HEK293 (cell line): ENCODE results near the gene C11orf98.
"Not testable (repeated sequence)": the region's sequence is repeated elsewhere in the genome, so short reads cannot be mapped to it uniquely, and the experiment has no call there.

Source experiments
- CTCF ChIA-PET: fragments of 350-600 bp; formaldehyde crosslinking; extraction: SDS; loops from one replicate; lab custom pipeline; 2021; ENCODE audit warnings: antibody characterized with exemption; lab: Yijun Ruan, JAX
- POLR2A ChIA-PET: fragments of 300-600 bp; formaldehyde crosslinking; extraction: SDS; loops from one replicate; lab custom pipeline; 2020; ENCODE audit warnings: antibody characterized with exemption, inconsistent platforms; lab: Yijun Ruan, JAX
- H3K27ac ChIP-seq: fragments of 200-500 bp; sonication (Bioruptor generic); 2 replicates; pipeline ENCODE4 v1.5.1; 2014; ENCODE audit warnings: low read depth, low read length, control low read depth, inconsistent platforms; ENCODE audit errors: extremely low read depth
- H3K36me3 ChIP-seq, 2 experiments: fragments of 200-500 bp in 1 of 2; sonication (Bioruptor generic) in 1 of 2; 1 replicate in 1 of 2; 2 replicates in 1 of 2; pipeline ENCODE4 v1.5.1; 2014 to 2017; ENCODE audit warnings: inconsistent platforms in 2 of 2, low read length in 2 of 2; ENCODE audit not compliant: control insufficient read depth in 2 of 2, insufficient read depth in 1 of 2
- H3K4me1 ChIP-seq: fragments of 200-500 bp; sonication (Bioruptor generic); 2 replicates; pipeline ENCODE4 v1.5.1; 2014; ENCODE audit warnings: mild to moderate bottlenecking, low read length, inconsistent platforms; ENCODE audit not compliant: control insufficient read depth, insufficient read depth
- H3K4me3 ChIP-seq: 2 replicates; pipeline ENCODE4 v1.5.1; 2011; ENCODE audit warnings: low read depth, mild to moderate bottlenecking, control low read depth, low read length, moderate library complexity
- H3K9me3 ChIP-seq: fragments of 200-500 bp; sonication (Bioruptor generic); 2 replicates; pipeline ENCODE4 v1.5.1; 2014; ENCODE audit warnings: low read depth, low read length, inconsistent platforms; ENCODE audit not compliant: control insufficient read depth, insufficient read depth
- CTCF ChIP-seq: fragments of 450-650 bp; formaldehyde crosslinking; IDR thresholded peaks from 2 replicates; pipeline ENCODE4 v1.5.1; 2016; ENCODE audit warnings: missing biosample characterization, missing genetic modification characterization
- ELK4 ChIP-seq: IDR thresholded peaks from 2 replicates; pipeline ENCODE4 v1.6.1; 2011; ENCODE audit warnings: mild to moderate bottlenecking, low read depth, low read length, borderline replicate concordance
- PRDM2 ChIP-seq: fragments of 450-650 bp; formaldehyde crosslinking; IDR thresholded peaks from 2 replicates; pipeline ENCODE4 v1.5.1; 2016; ENCODE audit warnings: missing biosample characterization, missing genetic modification characterization, borderline replicate concordance
- RBAK ChIP-seq: fragments of 450-650 bp; formaldehyde crosslinking; IDR thresholded peaks from 2 replicates; pipeline ENCODE4 v1.5.1; 2016; ENCODE audit warnings: missing biosample characterization, missing genetic modification characterization
- ZNF175 ChIP-seq: fragments of 450-650 bp; formaldehyde crosslinking; IDR thresholded peaks from 2 replicates; pipeline ENCODE4 v1.5.1; 2016; ENCODE audit warnings: missing biosample characterization, missing genetic modification characterization
- ZNF19 ChIP-seq: fragments of 450-650 bp; formaldehyde crosslinking; IDR thresholded peaks from 2 replicates; pipeline ENCODE4; 2016; ENCODE audit warnings: missing biosample characterization, missing genetic modification characterization, low read depth
- ZNF394 ChIP-seq: fragments of 450-650 bp; formaldehyde crosslinking; IDR thresholded peaks from 2 replicates; pipeline ENCODE4 v1.5.1; 2016; ENCODE audit warnings: missing biosample characterization, missing genetic modification characterization, mild to moderate bottlenecking, moderate library complexity, borderline replicate concordance
- ZNF473 ChIP-seq: fragments of 450-650 bp; formaldehyde crosslinking; IDR thresholded peaks from 2 replicates; pipeline ENCODE4 v1.5.1; 2017; ENCODE audit warnings: missing biosample characterization, missing genetic modification characterization
- ZNF488 ChIP-seq: fragments of 450-650 bp; formaldehyde crosslinking; IDR thresholded peaks from 2 replicates; pipeline ENCODE4 v1.5.1; 2016; ENCODE audit warnings: missing biosample characterization, missing genetic modification characterization
- ZNF626 ChIP-seq: fragments of 450-650 bp; sonication (Bioruptor Pico); formaldehyde crosslinking; IDR thresholded peaks from 2 replicates; pipeline ENCODE4 v1.5.1; 2018; ENCODE audit warnings: missing biosample characterization, missing genetic modification characterization, inconsistent platforms
- ZNF791 ChIP-seq: fragments of 450-650 bp; formaldehyde crosslinking; IDR thresholded peaks from 2 replicates; pipeline ENCODE4 v1.5.1; 2016; ENCODE audit warnings: missing biosample characterization, missing genetic modification characterization

The C11orf98 gene

GRCh38 chr11:62705413-62705812, 40.4 kb upstream of the C11orf98 start:
- peaks cover 3% of the 10 kb centered on the region; the same call in 1 of the 2 replicates for H3K4me1 ChIP-seq
- POLR2A ChIA-PET: interaction anchor here (0.8 to 3.7 kb wide), 15 partner anchors 10 to 150 kb away, joined by 3 to 34 read pairs (median 13); partner anchors contain the start of genes C11orf98, CSKMT, HNRNPUL2 and LBHD1
- CTCF ChIA-PET: interaction anchor here (0.7 to 2.1 kb wide), 6 partner anchors 8 to 98 kb away, joined by 3 to 7 read pairs (median 3); no protein-coding TSS in a partner anchor

GRCh38 chr11:62703921-62704320, 38.9 kb upstream of the C11orf98 start:
- H3K4me1 ChIP-seq, H3K9me3 ChIP-seq, H3K4me3 ChIP-seq, H3K27ac ChIP-seq: not testable (repeated sequence)
- ChIA-PET CTCF (interaction anchor here (0.6 to 1.6 kb wide), 4 partner anchors 10 to 1133 kb away, joined by 3 to 12 read pairs (median 4); partner anchors contain the start of gene TMEM179B), POLR2A (interaction anchor here (0.6 to 1.8 kb wide), 4 partner anchors 15 to 1676 kb away, joined by 4 to 10 read pairs (median 5); partner anchors contain the start of genes C11orf98, CSKMT and LRRN4CL)
- H3K36me3 ChIP-seq: peaks cover 15 to 83% of the 10 kb centered on the region in 2 experiments

More at GRCh38 chr11:62705413-62705812, 40.4 kb upstream of the C11orf98 start:
- TF ChIP-seq PRDM2 (tag by site-specific recombination) (no peak), ZNF488 (tag by site-specific recombination) (no peak), ZNF626 (tag by site-specific recombination) (no peak), ZNF175 (tag by site-specific recombination) (no peak), RBAK (no peak), ZNF791 (no peak), ZNF394 (tag by site-specific recombination) (no peak), ZNF473 (tag by site-specific recombination) (no peak), ZNF19 (no peak), ELK4 (no peak), CTCF (tag by site-specific recombination) (no peak)
- TF ChIP-seq, all 188 proteins: peak for 0
- Histone ChIP-seq H3K27ac (peak overlapping the region; percentile 51; the same call in 1 of the 2 replicates), H3K36me3 (peaks cover 15 to 89% of the 10 kb centered on the region in 2 experiments), H3K9me3 (no peaks in the 10 kb centered on the region), H3K4me3 (peak overlapping the region; percentile 62)
